Neural progenitor cell (in vitro differentiated cells): ENCODE measurements around the gene ATP6AP2. TPM values are rescaled to one million over a fixed set of nuclear protein-coding genes. Genes with fewer than 3 reads are reported as not detected.
"Not testable (repeated sequence)": the region's sequence is repeated elsewhere in the genome, so short reads cannot be mapped to it uniquely, and the experiment has no call there.

Source experiments
- DNase-seq: peaks from one replicate; pipeline ENCODE4 v3.0.0-alpha.2; 2016; ENCODE audit warnings: low spot score
- H2AFZ ChIP-seq: fragments of 200-600 bp; sonication (generic); replicated peaks from 2 replicates; pipeline ENCODE4 v1.6.1; 2016; ENCODE audit warnings: antibody characterized with exemption
- H3F3A ChIP-seq: fragments of 200-600 bp; sonication (generic); 2 replicates; pipeline ENCODE4 v1.6.1; 2016; ENCODE audit warnings: antibody characterized with exemption, low read depth
- H3K27ac ChIP-seq: fragments of 200-600 bp; sonication (generic); 2 replicates; pipeline ENCODE4 v1.5.1; 2016; ENCODE audit warnings: mild to moderate bottlenecking
- H3K27me3 ChIP-seq: fragments of 200-600 bp; sonication (generic); 2 replicates; pipeline ENCODE4 v1.6.1; 2016; ENCODE audit warnings: mild to moderate bottlenecking, moderate library complexity
- H3K36me3 ChIP-seq: fragments of 200-600 bp; sonication (generic); 2 replicates; pipeline ENCODE4 v1.5.1; 2016
- H3K4me1 ChIP-seq: fragments of 200-600 bp; sonication (generic); 2 replicates; pipeline ENCODE4 v1.6.1; 2016; ENCODE audit warnings: mixed run types
- H3K4me2 ChIP-seq: fragments of 200-600 bp; sonication (generic); 2 replicates; pipeline ENCODE4 v1.6.1; 2016
- H3K4me3 ChIP-seq: fragments of 200-600 bp; sonication (generic); 2 replicates; pipeline ENCODE4 v1.5.1; 2016
- H3K79me2 ChIP-seq: fragments of 200-600 bp; sonication (generic); 2 replicates; pipeline ENCODE4 v1.6.1; 2016; ENCODE audit warnings: low read depth
- H3K9ac ChIP-seq: fragments of 200-600 bp; sonication (generic); 2 replicates; pipeline ENCODE4 v1.6.1; 2016
- H3K9me3 ChIP-seq: fragments of 200-600 bp; sonication (generic); 2 replicates; pipeline ENCODE4 v1.5.1; 2016; ENCODE audit warnings: low read depth
- H4K20me1 ChIP-seq: fragments of 200-600 bp; sonication (generic); 2 replicates; pipeline ENCODE4 v1.6.1; 2016; ENCODE audit warnings: low read depth
- H3K27ac Mint-ChIP-seq: 3 replicates; pipeline ENCODE4 v1.8.0; 2021; ENCODE audit warnings: mixed read lengths
- H3K27me3 Mint-ChIP-seq: 2 replicates; pipeline ENCODE4 v1.8.0; 2022; ENCODE audit warnings: low read depth, mild to moderate bottlenecking, inconsistent platforms, moderate library complexity, mixed read lengths; ENCODE audit not compliant: insufficient read depth
- H3K36me3 Mint-ChIP-seq: 3 replicates; pipeline ENCODE4 v1.8.0; 2021; ENCODE audit warnings: mixed read lengths
- H3K4me1 Mint-ChIP-seq: 3 replicates; pipeline ENCODE4 v1.8.0; 2021; ENCODE audit warnings: mixed read lengths
- H3K4me3 Mint-ChIP-seq: 3 replicates; pipeline ENCODE4 v1.8.0; 2021; ENCODE audit warnings: mild to moderate bottlenecking, moderate library complexity, mixed read lengths
- H3K9me3 Mint-ChIP-seq: 3 replicates; pipeline ENCODE4 v1.8.0; 2020; ENCODE audit warnings: mixed read lengths
- CTCF ChIP-seq: fragments of 200-600 bp; sonication (generic); IDR thresholded peaks from 2 replicates; pipeline ENCODE4 v1.5.1; 2017; ENCODE audit warnings: antibody characterized with exemption, mild to moderate bottlenecking
- EZH2 ChIP-seq: fragments of 200-600 bp; sonication (generic); IDR thresholded peaks from 2 replicates; pipeline ENCODE4 v1.6.1; 2017; ENCODE audit warnings: antibody characterized with exemption, mild to moderate bottlenecking, moderate library complexity
- EZH2phosphoT487 ChIP-seq: fragments of 200-600 bp; sonication (generic); IDR thresholded peaks from 2 replicates; pipeline ENCODE4 v1.6.1; 2017; ENCODE audit warnings: antibody characterized with exemption
- total RNA-seq: library from RNA; depleted of rRNA; stranded (reverse); fragments of >200 nt; gene quantifications from 2 replicates; pipeline ENCODE4 v1.2.3, GENCODE V29; 2015; ENCODE audit warnings: low replicate concordance

Gene ATP6AP2
- total RNA-seq, 1 donor from 2014 or later: 88.1 TPM

- Histone ChIP-seq H3K36me3 (no peaks in the 10 kb centered on the region), H2AFZ (no peak overlapping the region), H3K4me1 (peaks cover 5% of the 10 kb centered on the region), H3F3A (no peaks in the 10 kb centered on the region), H4K20me1 (peaks cover 12% of the 10 kb centered on the region), H3K4me2 (peak overlapping the region; percentile 79), H3K27ac (no peak overlapping the region), H3K9me3 (no peaks in the 10 kb centered on the region), H3K4me3 (peak overlapping the region; percentile 76), H3K79me2 (peaks cover 45% of the 10 kb centered on the region), H3K9ac (peak overlapping the region; percentile 61), H3K27me3 (no peaks in the 10 kb centered on the region)
- peaks cover 7% of the 10 kb centered on the region for H3K9me3 Mint-ChIP-seq
- DNase-seq: no peak
- H3K27me3 Mint-ChIP-seq: peaks cover 2% of the 10 kb centered on the region
- peaks cover 5% of the 10 kb centered on the region for H3K4me1 Mint-ChIP-seq
- H3K27ac Mint-ChIP-seq: no peak overlapping the region
- peak overlapping the region; percentile 82 for H3K4me3 Mint-ChIP-seq
- TF ChIP-seq EZH2phosphoT487 (no peak), EZH2 (no peak), CTCF (no peak)
- H3K36me3 Mint-ChIP-seq: no peaks in the 10 kb centered on the region
Measured at GRCh38 chrX:40581336-40581920, 658 bp downstream of the ATP6AP2 start.

GRCh38 chrX:40582178-40582577 lies 1.4 kb downstream of the ATP6AP2 start:
- H3K36me3 Mint-ChIP-seq, H3K9me3 ChIP-seq, H3K27ac ChIP-seq, H3K36me3 ChIP-seq, H3K4me1 Mint-ChIP-seq, H2AFZ ChIP-seq, H3K27me3 ChIP-seq, H3K9ac ChIP-seq, H3K27ac Mint-ChIP-seq, H3F3A ChIP-seq, H3K9me3 Mint-ChIP-seq, H3K27me3 Mint-ChIP-seq, H3K4me1 ChIP-seq, DNase-seq: not testable (repeated sequence)
- peaks cover 52% of the 10 kb centered on the region for H3K79me2 ChIP-seq
- H3K4me2 ChIP-seq: peak overlapping the region; percentile 79
- peak overlapping the region; percentile 82 for H3K4me3 Mint-ChIP-seq
- peaks cover 12% of the 10 kb centered on the region for H4K20me1 ChIP-seq
- H3K4me3 ChIP-seq: peak overlapping the region; percentile 76

- TF ChIP-seq EZH2phosphoT487: no peak
- TF ChIP-seq EZH2: no peak
- TF ChIP-seq CTCF: no peak
- Histone ChIP-seq H2AFZ (no peak overlapping the region), H3K36me3 (no peaks in the 10 kb centered on the region), H3K9ac (no peak overlapping the region), H3F3A (no peaks in the 10 kb centered on the region), H3K4me2 (no peak overlapping the region), H3K79me2 (peaks cover 52% of the 10 kb centered on the region), H3K4me3 (no peak overlapping the region), H3K9me3 (no peaks in the 10 kb centered on the region), H4K20me1 (peaks cover 12% of the 10 kb centered on the region), H3K4me1 (peaks cover 5% of the 10 kb centered on the region), H3K27me3 (no peaks in the 10 kb centered on the region), H3K27ac (no peak overlapping the region)
- H3K4me1 Mint-ChIP-seq: peaks cover 5% of the 10 kb centered on the region
- H3K4me3 Mint-ChIP-seq: peak overlapping the region; percentile 61
- no peak overlapping the region for H3K27ac Mint-ChIP-seq
- peaks cover 2% of the 10 kb centered on the region for H3K27me3 Mint-ChIP-seq
- no peaks in the 10 kb centered on the region for H3K36me3 Mint-ChIP-seq
- H3K9me3 Mint-ChIP-seq: peaks cover 2% of the 10 kb centered on the region
- no peak for DNase-seq
Measured at GRCh38 chrX:40582811-40583210, 2.0 kb downstream of the ATP6AP2 start.

- H3K79me2 ChIP-seq: peaks cover 35% of the 10 kb centered on the region
Measured at GRCh38 chrX:40587623-40588022, 6.9 kb downstream of the ATP6AP2 start.

GRCh38 chrX:40589616-40590321 lies 9.0 kb downstream of the ATP6AP2 start:
- not testable (repeated sequence) for H3F3A ChIP-seq, H3K4me1 ChIP-seq, H3K9me3 Mint-ChIP-seq, H3K36me3 Mint-ChIP-seq, H3K9me3 ChIP-seq, H3K4me2 ChIP-seq, H3K4me1 Mint-ChIP-seq, H3K36me3 ChIP-seq, H3K4me3 ChIP-seq, H3K27me3 ChIP-seq, H3K27me3 Mint-ChIP-seq, H3K27ac Mint-ChIP-seq, H2AFZ ChIP-seq, DNase-seq, H3K4me3 Mint-ChIP-seq, H4K20me1 ChIP-seq, H3K9ac ChIP-seq, H3K27ac ChIP-seq
- H3K79me2 ChIP-seq: peaks cover 13% of the 10 kb centered on the region

More at GRCh38 chrX:40587623-40588022, 6.9 kb downstream of the ATP6AP2 start:
- H2AFZ ChIP-seq, H3K4me2 ChIP-seq, H3K4me3 Mint-ChIP-seq, H3K9me3 ChIP-seq, H3F3A ChIP-seq, H3K36me3 ChIP-seq, H3K9ac ChIP-seq, H3K27me3 Mint-ChIP-seq, H3K4me1 Mint-ChIP-seq, H4K20me1 ChIP-seq, H3K36me3 Mint-ChIP-seq, H3K4me3 ChIP-seq, H3K27me3 ChIP-seq, H3K4me1 ChIP-seq, H3K9me3 Mint-ChIP-seq, H3K27ac Mint-ChIP-seq, DNase-seq, H3K27ac ChIP-seq: not testable (repeated sequence)
